ENCODE results near the gene PIGL. TPM values are rescaled to one million over a fixed set of nuclear protein-coding genes. Genes with fewer than 3 reads are reported as not detected.
"Not testable (repeated sequence)": the region's sequence is repeated elsewhere in the genome, so short reads cannot be mapped to it uniquely, and the experiment has no call there.

PIGL gene
- total and polyA plus RNA-seq, 4 experiments from 2014 or later, result 8.1 to 71.1 (median 44.0) TPM

GRCh38 chr17:16215965-16216316 lies 1.1 kb upstream of the PIGL start:
- no peaks in the 10 kb centered on the region for H3K36me3 ChIP-seq (ENCODE audit: insufficient read depth, low read length)
- Mint-ChIP-seq H3K36me3 (peaks cover 0 to 22% of the 10 kb centered on the region in 2 donors), H3K4me1 (peaks cover 28 to 63% (median 38%) of the 10 kb centered on the region in 4 donors), H3K27ac (peak overlapping the region; percentile 27 to 98 (median 77)), H3K9me3 (no peaks in the 10 kb centered on the region), H3K27me3 (no peaks in the 10 kb centered on the region), H3K4me3 (peak overlapping the region; percentile 84 to 100 (median 96))
- peak overlapping the region; percentile 87 for H3K27ac ChIP-seq (ENCODE audit: low read depth, low read length)
- H3K9me3 ChIP-seq (ENCODE audit: control insufficient read depth in 1 of 2, low read length in 2 of 2), result no peaks in the 10 kb centered on the region
- intact Hi-C loops (cut with micrococcal nuclease), result loop anchor here (1.0 to 5.0 kb wide), 4 partner anchors 71 to 321 kb away; partner anchors contain the start of genes CENPV, TTC19 and ZSWIM7
- ChIA-PET POLR2A (ENCODE audit: partially characterized antibody) (interaction anchor here (0.8 to 4.1 kb wide), 14 partner anchors 8 to 320 kb away, joined by 3 to 53 read pairs (median 4); partner anchors contain the start of genes CENPV and UBB), CTCF (ENCODE audit: partially characterized antibody) (interaction anchor here (0.9 to 5.3 kb wide), 4 partner anchors 72 to 148 kb away, joined by 3 to 19 read pairs (median 4); partner anchors contain the start of gene CENPV)
- DNase-seq, result peak; percentile 18 to 50 (median 22)
- peaks cover 55% of the 10 kb centered on the region for H3K4me1 ChIP-seq (ENCODE audit: insufficient read depth, low read length)
- H3K4me3 ChIP-seq (ENCODE audit: low read length in 2 of 2), result peak overlapping the region; percentile 25 to 80
- no peaks in the 10 kb centered on the region for H3K27me3 ChIP-seq (ENCODE audit: insufficient read depth, low read length)

- Mint-ChIP-seq H3K36me3 (peaks cover 0 to 22% of the 10 kb centered on the region in 2 donors), H3K4me1 (peaks cover 27 to 57% (median 37%) of the 10 kb centered on the region in 4 donors), H3K27ac (peak overlapping the region; percentile 91 to 98 (median 95)), H3K4me3 (peak overlapping the region; percentile 93 to 100 (median 97))
- not testable (repeated sequence) for H3K9me3 ChIP-seq (ENCODE audit: control insufficient read depth in 1 of 2, low read length in 2 of 2); H3K36me3 ChIP-seq (ENCODE audit: insufficient read depth, low read length); H3K9me3 Mint-ChIP-seq; H3K27me3 Mint-ChIP-seq; DNase-seq; H3K27me3 ChIP-seq (ENCODE audit: insufficient read depth, low read length)
- POLR2A ChIA-PET (ENCODE audit: partially characterized antibody), result interaction anchor here (0.5 to 4.1 kb wide), 15 partner anchors 9 to 320 kb away, joined by 3 to 53 read pairs (median 3); partner anchors contain the start of genes CENPV and UBB
- Histone ChIP-seq H3K4me1 (ENCODE audit: insufficient read depth, low read length) (peaks cover 52% of the 10 kb centered on the region), H3K27ac (ENCODE audit: low read depth, low read length) (peak overlapping the region; percentile 87), H3K4me3 (ENCODE audit: low read length in 2 of 2) (peak overlapping the region; percentile 74 to 80)
- intact Hi-C loops (cut with micrococcal nuclease), result loop anchor here (1.0 to 5.0 kb wide), 3 partner anchors 136 to 321 kb away; partner anchors contain the start of genes CENPV and UBB
- CTCF ChIA-PET (ENCODE audit: partially characterized antibody), result interaction anchor here (0.9 to 5.3 kb wide), 4 partner anchors 72 to 147 kb away, joined by 3 to 19 read pairs (median 4); partner anchors contain the start of gene CENPV
These were observed 539 bp upstream of the PIGL start for GRCh38 chr17:16216341-16217001.

GRCh38 chr17:16222406-16222805 lies 5.4 kb downstream of the PIGL start:
- ChIA-PET POLR2A (ENCODE audit: partially characterized antibody) (no interaction called here), CTCF (ENCODE audit: partially characterized antibody) (no interaction called here)
- H3K4me1 ChIP-seq (ENCODE audit: insufficient read depth, low read length), result peaks cover 21% of the 10 kb centered on the region
- no peaks in the 10 kb centered on the region for H3K36me3 ChIP-seq (ENCODE audit: insufficient read depth, low read length)
- no peak overlapping the region for H3K4me3 ChIP-seq (ENCODE audit: low read length in 2 of 2)
- no peaks in the 10 kb centered on the region for H3K9me3 ChIP-seq (ENCODE audit: control insufficient read depth in 1 of 2, low read length in 2 of 2)
- no peak overlapping the region for H3K27ac ChIP-seq (ENCODE audit: low read depth, low read length)
- Mint-ChIP-seq H3K4me3 (no peak overlapping the region), H3K4me1 (peaks cover 11 to 44% (median 13%) of the 10 kb centered on the region in 4 donors), H3K36me3 (peaks cover 0 to 28% of the 10 kb centered on the region in 2 donors), H3K27ac (no peak overlapping the region), H3K9me3 (no peaks in the 10 kb centered on the region), H3K27me3 (no peaks in the 10 kb centered on the region)
- DNase-seq, result no peak
- no peaks in the 10 kb centered on the region for H3K27me3 ChIP-seq (ENCODE audit: insufficient read depth, low read length)
- intact Hi-C loops (cut with micrococcal nuclease), result no loop called here

GRCh38 chr17:16229912-16230561 lies 13.0 kb downstream of the PIGL start:
- intact Hi-C loops (cut with micrococcal nuclease); H3K9me3 Mint-ChIP-seq; DNase-seq; H3K27me3 ChIP-seq (ENCODE audit: insufficient read depth, low read length); H3K36me3 ChIP-seq (ENCODE audit: insufficient read depth, low read length); H3K27me3 Mint-ChIP-seq; H3K27ac ChIP-seq (ENCODE audit: low read depth, low read length); H3K4me3 ChIP-seq (ENCODE audit: low read length in 2 of 2); H3K9me3 ChIP-seq (ENCODE audit: control insufficient read depth in 1 of 2, low read length in 2 of 2): not testable (repeated sequence)
- peaks cover 20 to 31% (median 21%) of the 10 kb centered on the region in 4 donors for H3K4me1 Mint-ChIP-seq
- H3K36me3 Mint-ChIP-seq, result peaks cover 15 to 31% of the 10 kb centered on the region in 2 donors
- CTCF ChIA-PET (ENCODE audit: partially characterized antibody), result interaction anchor here (0.6 to 1.4 kb wide), 2 partner anchors 59 to 134 kb away, joined by 3 to 6 read pairs; no protein-coding TSS in a partner anchor
- H3K27ac Mint-ChIP-seq, result peak overlapping the region; percentile 2 to 85 (median 57)
- peaks cover 20% of the 10 kb centered on the region for H3K4me1 ChIP-seq (ENCODE audit: insufficient read depth, low read length)
- POLR2A ChIA-PET (ENCODE audit: partially characterized antibody), result interaction anchor here (0.7 to 1.7 kb wide), 2 partner anchors 12 to 44 kb away, joined by 3 to 5 read pairs; no protein-coding TSS in a partner anchor
- peak overlapping the region; percentile 4 to 76 (median 52) for H3K4me3 Mint-ChIP-seq

- H3K4me3 Mint-ChIP-seq, result no peak overlapping the region
- CTCF ChIA-PET (ENCODE audit: partially characterized antibody), result no interaction called here
- POLR2A ChIA-PET (ENCODE audit: partially characterized antibody), result no interaction called here
These were observed 15.4 kb downstream of the PIGL start for GRCh38 chr17:16232391-16232790.

GRCh38 chr17:16239931-16240330 lies 22.9 kb downstream of the PIGL start:
- H3K4me1 ChIP-seq (ENCODE audit: insufficient read depth, low read length), result no peaks in the 10 kb centered on the region
- POLR2A ChIA-PET (ENCODE audit: partially characterized antibody), result no interaction called here
- Mint-ChIP-seq H3K27me3 (no peaks in the 10 kb centered on the region), H3K27ac (peak overlapping the region in 1 of 7 donors; percentile 8), H3K36me3 (peaks cover 14 to 22% of the 10 kb centered on the region in 2 donors), H3K4me3 (no peak overlapping the region), H3K9me3 (no peaks in the 10 kb centered on the region), H3K4me1 (peaks cover 0 to 14% (median 6%) of the 10 kb centered on the region in 4 donors)
- H3K27ac ChIP-seq (ENCODE audit: low read depth, low read length), result no peak overlapping the region
- no peaks in the 10 kb centered on the region for H3K36me3 ChIP-seq (ENCODE audit: insufficient read depth, low read length)
- no peak for DNase-seq
- H3K4me3 ChIP-seq (ENCODE audit: low read length in 2 of 2), result no peak overlapping the region
- no peaks in the 10 kb centered on the region for H3K27me3 ChIP-seq (ENCODE audit: insufficient read depth, low read length)
- intact Hi-C loops (cut with micrococcal nuclease), result no loop called here
- H3K9me3 ChIP-seq (ENCODE audit: control insufficient read depth in 1 of 2, low read length in 2 of 2), result no peaks in the 10 kb centered on the region
- CTCF ChIA-PET (ENCODE audit: partially characterized antibody), result no interaction called here

More at GRCh38 chr17:16232391-16232790, 15.4 kb downstream of the PIGL start:
- no peak for DNase-seq
- Mint-ChIP-seq H3K9me3 (peaks cover 0 to 2% (median 0%) of the 10 kb centered on the region in 8 donors), H3K4me1 (peaks cover 13 to 21% (median 19%) of the 10 kb centered on the region in 4 donors), H3K27ac (peak overlapping the region in 3 of 7 donors; percentile 18 to 70 (median 65)), H3K27me3 (no peaks in the 10 kb centered on the region), H3K36me3 (peaks cover 23 to 32% of the 10 kb centered on the region in 2 donors)
- Histone ChIP-seq H3K9me3 (ENCODE audit: control insufficient read depth in 1 of 2, low read length in 2 of 2) (no peaks in the 10 kb centered on the region), H3K4me1 (ENCODE audit: insufficient read depth, low read length) (peaks cover 14% of the 10 kb centered on the region), H3K27me3 (ENCODE audit: insufficient read depth, low read length) (no peaks in the 10 kb centered on the region), H3K36me3 (ENCODE audit: insufficient read depth, low read length) (no peaks in the 10 kb centered on the region), H3K27ac (ENCODE audit: low read depth, low read length) (no peak overlapping the region), H3K4me3 (ENCODE audit: low read length in 2 of 2) (no peak overlapping the region)
- intact Hi-C loops (cut with micrococcal nuclease), result no loop called here

- ChIA-PET POLR2A (ENCODE audit: partially characterized antibody) (no interaction called here), CTCF (ENCODE audit: partially characterized antibody) (interaction anchor here (1.0 kb wide), 1 partner anchor 122 kb away, joined by 3 read pairs; no protein-coding TSS in a partner anchor)
- H3K36me3 ChIP-seq (ENCODE audit: insufficient read depth, low read length), result no peaks in the 10 kb centered on the region
- H3K4me1 ChIP-seq (ENCODE audit: insufficient read depth, low read length), result no peaks in the 10 kb centered on the region
- H3K4me3 ChIP-seq (ENCODE audit: low read length in 2 of 2), result no peak overlapping the region
- H3K9me3 ChIP-seq (ENCODE audit: control insufficient read depth in 1 of 2, low read length in 2 of 2), result no peaks in the 10 kb centered on the region
- no peak overlapping the region for H3K4me3 Mint-ChIP-seq
- intact Hi-C loops (cut with micrococcal nuclease), result no loop called here
- peaks cover 0 to 11% (median 6%) of the 10 kb centered on the region in 4 donors for H3K4me1 Mint-ChIP-seq
- no peak for DNase-seq
- no peaks in the 10 kb centered on the region for H3K27me3 ChIP-seq (ENCODE audit: insufficient read depth, low read length)
- no peaks in the 10 kb centered on the region for H3K27me3 Mint-ChIP-seq
- peaks cover 7 to 14% of the 10 kb centered on the region in 2 donors for H3K36me3 Mint-ChIP-seq
- H3K9me3 Mint-ChIP-seq, result no peaks in the 10 kb centered on the region
- H3K27ac ChIP-seq (ENCODE audit: low read depth, low read length), result no peak overlapping the region
- H3K27ac Mint-ChIP-seq, result peak overlapping the region in 2 of 7 donors; percentile 23 to 52
These were observed 24.9 kb downstream of the PIGL start for GRCh38 chr17:16241906-16242399.

All from CD4-positive, alpha-beta memory T cell (primary cell).